GM23338 (cell line): ENCODE data around the gene DYRK1A. TPM values are rescaled to one million over a fixed set of nuclear protein-coding genes. Genes with fewer than 3 reads are reported as not detected.

Experiments
- ATAC-seq: fragments of 200-7000 bp; cut with Tn5 transposase; 3 replicates; pipeline ENCODE4 v1.9.1; 2020
- DNase-seq: peaks from one replicate; pipeline ENCODE4 v3.0.0-alpha.2; 2015; ENCODE audit warnings: low spot score
- H2AFZ ChIP-seq: fragments of 200-600 bp; sonication (generic); 2 replicates; pipeline ENCODE4 v1.8.0; 2016; ENCODE audit warnings: antibody characterized with exemption, mild to moderate bottlenecking, moderate library complexity
- H3F3A ChIP-seq: fragments of 200-600 bp; sonication (generic); replicated peaks from 2 replicates; pipeline ENCODE4 v1.8.0; 2017; ENCODE audit warnings: antibody characterized with exemption, mixed run types, low read depth
- H3K27ac ChIP-seq: fragments of 200-600 bp; sonication (generic); 2 replicates; pipeline ENCODE4 v1.6.1; 2016; ENCODE audit warnings: low read depth
- H3K27me3 ChIP-seq: fragments of 200-600 bp; sonication (generic); 2 replicates; pipeline ENCODE4 v1.8.0; 2016; ENCODE audit warnings: mild to moderate bottlenecking, mixed run types, moderate library complexity; ENCODE audit not compliant: insufficient read depth
- H3K36me3 ChIP-seq: fragments of 200-600 bp; sonication (generic); 2 replicates; pipeline ENCODE4 v1.8.0; 2016; ENCODE audit warnings: mild to moderate bottlenecking; ENCODE audit not compliant: insufficient read depth
- H3K4me1 ChIP-seq: fragments of 200-600 bp; sonication (generic); 2 replicates; pipeline ENCODE4 v1.8.0; 2016; ENCODE audit warnings: mild to moderate bottlenecking, moderate library complexity; ENCODE audit not compliant: insufficient read depth
- H3K4me2 ChIP-seq: fragments of 200-600 bp; sonication (generic); 2 replicates; pipeline ENCODE4 v1.7.1; 2017; ENCODE audit warnings: mixed run types
- H3K4me3 ChIP-seq: fragments of 200-600 bp; sonication (generic); 2 replicates; pipeline ENCODE4 v1.6.1; 2016; ENCODE audit warnings: mixed run types
- H3K79me2 ChIP-seq: fragments of 200-600 bp; sonication (generic); replicated peaks from 2 replicates; pipeline ENCODE4 v1.8.0; 2017; ENCODE audit warnings: mild to moderate bottlenecking; ENCODE audit not compliant: insufficient read depth
- H3K9me2 ChIP-seq: fragments of 200-600 bp; sonication (generic); 2 replicates; pipeline ENCODE4 v1.8.0; 2017; ENCODE audit not compliant: insufficient read depth
- H4K20me1 ChIP-seq: fragments of 200-600 bp; sonication (generic); replicated peaks from 2 replicates; pipeline ENCODE4 v1.8.0; 2017; ENCODE audit warnings: mild to moderate bottlenecking; ENCODE audit not compliant: insufficient read depth
- H3K27ac Mint-ChIP-seq: 2 replicates; pipeline ENCODE4 v1.8.0; 2020; ENCODE audit warnings: inconsistent platforms, mild to moderate bottlenecking, moderate library complexity, mixed read lengths
- H3K27me3 Mint-ChIP-seq: 3 replicates; pipeline ENCODE4 v1.8.0; 2022; ENCODE audit warnings: low read depth, mild to moderate bottlenecking, moderate library complexity, mixed read lengths, inconsistent platforms; ENCODE audit not compliant: insufficient read depth, poor library complexity
- H3K36me3 Mint-ChIP-seq: 3 replicates; pipeline ENCODE4 v1.8.0; 2021; ENCODE audit warnings: low read depth, mild to moderate bottlenecking, inconsistent platforms, moderate library complexity, mixed read lengths
- H3K4me1 Mint-ChIP-seq: 3 replicates; pipeline ENCODE4 v1.8.0; 2020; ENCODE audit warnings: mild to moderate bottlenecking, inconsistent platforms, mixed read lengths
- H3K4me3 Mint-ChIP-seq: 3 replicates; pipeline ENCODE4 v1.8.0; 2021; ENCODE audit warnings: moderate library complexity, mild to moderate bottlenecking, inconsistent platforms, mixed read lengths
- H3K9me3 Mint-ChIP-seq: 3 replicates; pipeline ENCODE4 v1.8.0; 2020; ENCODE audit warnings: moderate library complexity, mild to moderate bottlenecking, inconsistent platforms, mixed read lengths
- CREB1 ChIP-seq: fragments of 250-450 bp; sonication (Bioruptor Pico); IDR thresholded peaks from 2 replicates; pipeline ENCODE4 v1.5.0; 2020; ENCODE audit warnings: low read depth, mild to moderate bottlenecking, moderate library complexity
- EZH2 ChIP-seq: fragments of 200-600 bp; sonication (generic); IDR thresholded peaks from one replicate; pipeline ENCODE4 v1.8.0; 2017; ENCODE audit warnings: antibody characterized with exemption, mild to moderate bottlenecking, low read depth; ENCODE audit not compliant: unreplicated experiment
- EZH2phosphoT487 ChIP-seq: fragments of 200-600 bp; sonication (generic); IDR thresholded peaks from one replicate; pipeline ENCODE4 v1.8.1; 2018; ENCODE audit warnings: antibody characterized with exemption; ENCODE audit not compliant: unreplicated experiment
- JUNB ChIP-seq: IDR thresholded peaks from one replicate; pipeline ENCODE4 v1.6.1; 2016; ENCODE audit warnings: antibody characterized with exemption; ENCODE audit not compliant: unreplicated experiment
- NANOG ChIP-seq: IDR thresholded peaks from 2 replicates; pipeline ENCODE4 v1.6.1; 2016; ENCODE audit warnings: antibody characterized with exemption, borderline replicate concordance
- POLR2AphosphoS5 ChIP-seq: IDR thresholded peaks from 2 replicates; pipeline ENCODE4 v1.6.1; 2016; ENCODE audit warnings: antibody characterized with exemption, low read depth
- STAT1 ChIP-seq: IDR thresholded peaks from one replicate; pipeline ENCODE4 v1.6.1; 2016; ENCODE audit warnings: antibody characterized with exemption; ENCODE audit not compliant: unreplicated experiment
- ZNF114 ChIP-seq: fragments of 250-450 bp; sonication (Bioruptor Pico); IDR thresholded peaks from 2 replicates; pipeline ENCODE4 v1.5.0; 2020; ENCODE audit warnings: mild to moderate bottlenecking, moderate library complexity
- ZNF331 ChIP-seq: fragments of 250-450 bp; sonication (Bioruptor Pico); IDR thresholded peaks from 2 replicates; pipeline ENCODE4 v1.5.0; 2020; ENCODE audit warnings: low read depth, mild to moderate bottlenecking, moderate library complexity
- polyA plus RNA-seq: library from polyadenylated mRNA; unstranded; fragments of >200 nt; fragmentation: Nextera tagmentation; extraction: Ambion mirVana; gene quantifications from 2 replicates; pipeline ENCODE4 v1.2.1, GENCODE V29; 2016
- total RNA-seq: library from RNA; depleted of rRNA; stranded (reverse); fragments of >200 nt; shearing (Covaris generic); gene quantifications from 2 replicates; pipeline ENCODE4 v1.2.3, GENCODE V29; 2014
- TF ChIP-seq, protein P1 (sequence below): IDR thresholded peaks from one replicate; pipeline ENCODE4 v1.6.1; 2018; ENCODE audit warnings: antibody characterized with exemption; ENCODE audit not compliant: unreplicated experiment
- TF ChIP-seq, protein P2 (sequence below): fragments of 250-450 bp; sonication (Bioruptor Pico); IDR thresholded peaks from 2 replicates; pipeline ENCODE4 v1.5.0; 2020; ENCODE audit warnings: mild to moderate bottlenecking, moderate library complexity
- TF ChIP-seq, protein P3 (sequence below): IDR thresholded peaks from 2 replicates; pipeline ENCODE4 v1.6.1; 2016; ENCODE audit warnings: antibody characterized with exemption
- TF ChIP-seq, protein P4 (sequence below), 2 experiments: fragments of 200-600 bp in 1 of 2; sonication (generic) in 1 of 2; conservative IDR thresholded peaks; 2 replicates each; pipeline versions ENCODE4 v1.5.1 to v1.6.1; 2016 to 2017; ENCODE audit warnings: antibody characterized with exemption in 2 of 2, low read depth in 2 of 2, mild to moderate bottlenecking in 2 of 2, moderate library complexity in 1 of 2

Gene DYRK1A
- total and polyA plus RNA-seq, 2 experiments from 2014 or later = 10.3 to 84.7 TPM

DNA sequence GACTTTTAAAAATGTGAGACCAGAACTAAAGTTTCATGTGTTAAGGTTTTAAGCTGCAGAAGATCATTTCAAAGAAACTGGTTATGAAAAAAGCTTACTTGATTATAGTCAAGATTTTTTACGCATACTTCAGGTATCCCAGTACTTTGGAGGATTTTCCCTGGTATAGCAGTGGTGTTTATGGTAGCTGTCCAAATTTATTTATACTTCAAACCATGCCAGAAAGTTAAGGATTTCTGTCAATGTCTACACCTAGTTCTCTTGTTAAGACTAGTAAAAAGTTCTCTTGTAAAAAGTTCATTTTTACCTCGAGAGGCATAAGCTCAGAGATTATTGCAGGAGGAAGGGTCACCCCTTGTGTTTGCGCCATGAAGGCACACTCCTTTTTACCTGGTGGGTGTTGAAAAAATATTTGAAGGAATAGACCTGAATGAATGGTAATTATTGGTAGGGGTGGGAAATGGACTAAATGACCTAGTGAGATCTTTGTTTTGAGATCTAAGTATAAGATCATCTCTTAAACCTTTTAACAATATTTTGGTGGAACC, 2.8 kb downstream of the DYRK1A start:
- peaks cover 5% of the 10 kb centered on the region for H3K9me3 Mint-ChIP-seq
- peak overlapping the region; percentile 85 for H3K4me3 ChIP-seq
- peaks cover 16% of the 10 kb centered on the region for H3K27me3 Mint-ChIP-seq
- peaks cover 48% of the 10 kb centered on the region for H4K20me1 ChIP-seq
- peak overlapping the region; percentile 63; the same call in 1 of the 2 replicates for H3K27ac Mint-ChIP-seq
- no peak overlapping the region for H2AFZ ChIP-seq
- no peak for DNase-seq
- no peaks in the 10 kb centered on the region for H3K27me3 ChIP-seq
- H3K9me2 ChIP-seq = 0 out of 2 replicates have a peak, but pooled peaks cover under 1% of the 10 kb centered on the region
- peak overlapping the region; percentile 79 for H3K4me2 ChIP-seq
- peaks cover 59% of the 10 kb centered on the region for H3K4me1 Mint-ChIP-seq
- peaks cover 43% of the 10 kb centered on the region for H3K4me1 ChIP-seq
- peak overlapping the region; percentile 86 for H3K4me3 Mint-ChIP-seq
- peaks cover 7% of the 10 kb centered on the region for H3K36me3 Mint-ChIP-seq
- no peaks in the 10 kb centered on the region for H3K36me3 ChIP-seq
- ATAC-seq = no peak
- TF ChIP-seq NANOG (no peak), POLR2AphosphoS5 (no peak), ZNF331 (no peak), EZH2 (no peak), JUNB (no peak), CREB1 (no peak), ZNF114 (no peak), STAT1 (no peak), EZH2phosphoT487 (no peak)
- TF ChIP-seq, protein P1, sequence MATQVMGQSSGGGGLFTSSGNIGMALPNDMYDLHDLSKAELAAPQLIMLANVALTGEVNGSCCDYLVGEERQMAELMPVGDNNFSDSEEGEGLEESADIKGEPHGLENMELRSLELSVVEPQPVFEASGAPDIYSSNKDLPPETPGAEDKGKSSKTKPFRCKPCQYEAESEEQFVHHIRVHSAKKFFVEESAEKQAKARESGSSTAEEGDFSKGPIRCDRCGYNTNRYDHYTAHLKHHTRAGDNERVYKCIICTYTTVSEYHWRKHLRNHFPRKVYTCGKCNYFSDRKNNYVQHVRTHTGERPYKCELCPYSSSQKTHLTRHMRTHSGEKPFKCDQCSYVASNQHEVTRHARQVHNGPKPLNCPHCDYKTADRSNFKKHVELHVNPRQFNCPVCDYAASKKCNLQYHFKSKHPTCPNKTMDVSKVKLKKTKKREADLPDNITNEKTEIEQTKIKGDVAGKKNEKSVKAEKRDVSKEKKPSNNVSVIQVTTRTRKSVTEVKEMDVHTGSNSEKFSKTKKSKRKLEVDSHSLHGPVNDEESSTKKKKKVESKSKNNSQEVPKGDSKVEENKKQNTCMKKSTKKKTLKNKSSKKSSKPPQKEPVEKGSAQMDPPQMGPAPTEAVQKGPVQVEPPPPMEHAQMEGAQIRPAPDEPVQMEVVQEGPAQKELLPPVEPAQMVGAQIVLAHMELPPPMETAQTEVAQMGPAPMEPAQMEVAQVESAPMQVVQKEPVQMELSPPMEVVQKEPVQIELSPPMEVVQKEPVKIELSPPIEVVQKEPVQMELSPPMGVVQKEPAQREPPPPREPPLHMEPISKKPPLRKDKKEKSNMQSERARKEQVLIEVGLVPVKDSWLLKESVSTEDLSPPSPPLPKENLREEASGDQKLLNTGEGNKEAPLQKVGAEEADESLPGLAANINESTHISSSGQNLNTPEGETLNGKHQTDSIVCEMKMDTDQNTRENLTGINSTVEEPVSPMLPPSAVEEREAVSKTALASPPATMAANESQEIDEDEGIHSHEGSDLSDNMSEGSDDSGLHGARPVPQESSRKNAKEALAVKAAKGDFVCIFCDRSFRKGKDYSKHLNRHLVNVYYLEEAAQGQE = no peak
- TF ChIP-seq, protein P2, sequence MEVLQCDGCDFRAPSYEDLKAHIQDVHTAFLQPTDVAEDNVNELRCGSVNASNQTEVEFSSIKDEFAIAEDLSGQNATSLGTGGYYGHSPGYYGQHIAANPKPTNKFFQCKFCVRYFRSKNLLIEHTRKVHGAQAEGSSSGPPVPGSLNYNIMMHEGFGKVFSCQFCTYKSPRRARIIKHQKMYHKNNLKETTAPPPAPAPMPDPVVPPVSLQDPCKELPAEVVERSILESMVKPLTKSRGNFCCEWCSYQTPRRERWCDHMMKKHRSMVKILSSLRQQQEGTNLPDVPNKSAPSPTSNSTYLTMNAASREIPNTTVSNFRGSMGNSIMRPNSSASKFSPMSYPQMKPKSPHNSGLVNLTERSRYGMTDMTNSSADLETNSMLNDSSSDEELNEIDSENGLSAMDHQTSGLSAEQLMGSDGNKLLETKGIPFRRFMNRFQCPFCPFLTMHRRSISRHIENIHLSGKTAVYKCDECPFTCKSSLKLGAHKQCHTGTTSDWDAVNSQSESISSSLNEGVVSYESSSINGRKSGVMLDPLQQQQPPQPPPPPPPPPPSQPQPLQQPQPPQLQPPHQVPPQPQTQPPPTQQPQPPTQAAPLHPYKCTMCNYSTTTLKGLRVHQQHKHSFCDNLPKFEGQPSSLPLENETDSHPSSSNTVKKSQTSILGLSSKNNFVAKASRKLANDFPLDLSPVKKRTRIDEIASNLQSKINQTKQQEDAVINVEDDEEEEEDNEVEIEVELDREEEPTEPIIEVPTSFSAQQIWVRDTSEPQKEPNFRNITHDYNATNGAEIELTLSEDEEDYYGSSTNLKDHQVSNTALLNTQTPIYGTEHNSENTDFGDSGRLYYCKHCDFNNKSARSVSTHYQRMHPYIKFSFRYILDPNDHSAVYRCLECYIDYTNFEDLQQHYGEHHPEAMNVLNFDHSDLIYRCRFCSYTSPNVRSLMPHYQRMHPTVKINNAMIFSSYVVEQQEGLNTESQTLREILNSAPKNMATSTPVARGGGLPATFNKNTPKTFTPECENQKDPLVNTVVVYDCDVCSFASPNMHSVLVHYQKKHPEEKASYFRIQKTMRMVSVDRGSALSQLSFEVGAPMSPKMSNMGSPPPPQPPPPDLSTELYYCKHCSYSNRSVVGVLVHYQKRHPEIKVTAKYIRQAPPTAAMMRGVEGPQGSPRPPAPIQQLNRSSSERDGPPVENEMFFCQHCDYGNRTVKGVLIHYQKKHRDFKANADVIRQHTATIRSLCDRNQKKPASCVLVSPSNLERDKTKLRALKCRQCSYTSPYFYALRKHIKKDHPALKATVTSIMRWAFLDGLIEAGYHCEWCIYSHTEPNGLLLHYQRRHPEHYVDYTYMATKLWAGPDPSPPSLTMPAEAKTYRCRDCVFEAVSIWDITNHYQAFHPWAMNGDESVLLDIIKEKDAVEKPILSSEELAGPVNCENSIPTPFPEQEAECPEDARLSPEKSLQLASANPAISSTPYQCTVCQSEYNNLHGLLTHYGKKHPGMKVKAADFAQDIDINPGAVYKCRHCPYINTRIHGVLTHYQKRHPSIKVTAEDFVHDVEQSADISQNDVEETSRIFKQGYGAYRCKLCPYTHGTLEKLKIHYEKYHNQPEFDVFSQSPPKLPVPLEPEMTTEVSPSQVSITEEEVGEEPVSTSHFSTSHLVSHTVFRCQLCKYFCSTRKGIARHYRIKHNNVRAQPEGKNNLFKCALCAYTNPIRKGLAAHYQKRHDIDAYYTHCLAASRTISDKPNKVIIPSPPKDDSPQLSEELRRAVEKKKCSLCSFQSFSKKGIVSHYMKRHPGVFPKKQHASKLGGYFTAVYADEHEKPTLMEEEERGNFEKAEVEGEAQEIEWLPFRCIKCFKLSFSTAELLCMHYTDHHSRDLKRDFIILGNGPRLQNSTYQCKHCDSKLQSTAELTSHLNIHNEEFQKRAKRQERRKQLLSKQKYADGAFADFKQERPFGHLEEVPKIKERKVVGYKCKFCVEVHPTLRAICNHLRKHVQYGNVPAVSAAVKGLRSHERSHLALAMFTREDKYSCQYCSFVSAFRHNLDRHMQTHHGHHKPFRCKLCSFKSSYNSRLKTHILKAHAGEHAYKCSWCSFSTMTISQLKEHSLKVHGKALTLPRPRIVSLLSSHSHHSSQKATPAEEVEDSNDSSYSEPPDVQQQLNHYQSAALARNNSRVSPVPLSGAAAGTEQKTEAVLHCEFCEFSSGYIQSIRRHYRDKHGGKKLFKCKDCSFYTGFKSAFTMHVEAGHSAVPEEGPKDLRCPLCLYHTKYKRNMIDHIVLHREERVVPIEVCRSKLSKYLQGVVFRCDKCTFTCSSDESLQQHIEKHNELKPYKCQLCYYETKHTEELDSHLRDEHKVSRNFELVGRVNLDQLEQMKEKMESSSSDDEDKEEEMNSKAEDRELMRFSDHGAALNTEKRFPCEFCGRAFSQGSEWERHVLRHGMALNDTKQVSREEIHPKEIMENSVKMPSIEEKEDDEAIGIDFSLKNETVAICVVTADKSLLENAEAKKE (CRISPR knock-in tag) = no peak
- TF ChIP-seq, protein P3, sequence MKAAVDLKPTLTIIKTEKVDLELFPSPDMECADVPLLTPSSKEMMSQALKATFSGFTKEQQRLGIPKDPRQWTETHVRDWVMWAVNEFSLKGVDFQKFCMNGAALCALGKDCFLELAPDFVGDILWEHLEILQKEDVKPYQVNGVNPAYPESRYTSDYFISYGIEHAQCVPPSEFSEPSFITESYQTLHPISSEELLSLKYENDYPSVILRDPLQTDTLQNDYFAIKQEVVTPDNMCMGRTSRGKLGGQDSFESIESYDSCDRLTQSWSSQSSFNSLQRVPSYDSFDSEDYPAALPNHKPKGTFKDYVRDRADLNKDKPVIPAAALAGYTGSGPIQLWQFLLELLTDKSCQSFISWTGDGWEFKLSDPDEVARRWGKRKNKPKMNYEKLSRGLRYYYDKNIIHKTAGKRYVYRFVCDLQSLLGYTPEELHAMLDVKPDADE = no peak
- TF ChIP-seq, protein P4, sequence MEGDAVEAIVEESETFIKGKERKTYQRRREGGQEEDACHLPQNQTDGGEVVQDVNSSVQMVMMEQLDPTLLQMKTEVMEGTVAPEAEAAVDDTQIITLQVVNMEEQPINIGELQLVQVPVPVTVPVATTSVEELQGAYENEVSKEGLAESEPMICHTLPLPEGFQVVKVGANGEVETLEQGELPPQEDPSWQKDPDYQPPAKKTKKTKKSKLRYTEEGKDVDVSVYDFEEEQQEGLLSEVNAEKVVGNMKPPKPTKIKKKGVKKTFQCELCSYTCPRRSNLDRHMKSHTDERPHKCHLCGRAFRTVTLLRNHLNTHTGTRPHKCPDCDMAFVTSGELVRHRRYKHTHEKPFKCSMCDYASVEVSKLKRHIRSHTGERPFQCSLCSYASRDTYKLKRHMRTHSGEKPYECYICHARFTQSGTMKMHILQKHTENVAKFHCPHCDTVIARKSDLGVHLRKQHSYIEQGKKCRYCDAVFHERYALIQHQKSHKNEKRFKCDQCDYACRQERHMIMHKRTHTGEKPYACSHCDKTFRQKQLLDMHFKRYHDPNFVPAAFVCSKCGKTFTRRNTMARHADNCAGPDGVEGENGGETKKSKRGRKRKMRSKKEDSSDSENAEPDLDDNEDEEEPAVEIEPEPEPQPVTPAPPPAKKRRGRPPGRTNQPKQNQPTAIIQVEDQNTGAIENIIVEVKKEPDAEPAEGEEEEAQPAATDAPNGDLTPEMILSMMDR (conservative IDR thresholded peaks at IDR 0.05; ENCODE audit: low read depth in 2 of 2) = no peak
- H3F3A ChIP-seq = peaks cover 3% of the 10 kb centered on the region; the same call in 1 of the 2 replicates
- H3K27ac ChIP-seq = no peak overlapping the region
- H3K79me2 ChIP-seq = peaks cover 68% of the 10 kb centered on the region
